Measurements from ENCODE around the gene CACNB1.

- TF ChIP-seq, protein P1, sequence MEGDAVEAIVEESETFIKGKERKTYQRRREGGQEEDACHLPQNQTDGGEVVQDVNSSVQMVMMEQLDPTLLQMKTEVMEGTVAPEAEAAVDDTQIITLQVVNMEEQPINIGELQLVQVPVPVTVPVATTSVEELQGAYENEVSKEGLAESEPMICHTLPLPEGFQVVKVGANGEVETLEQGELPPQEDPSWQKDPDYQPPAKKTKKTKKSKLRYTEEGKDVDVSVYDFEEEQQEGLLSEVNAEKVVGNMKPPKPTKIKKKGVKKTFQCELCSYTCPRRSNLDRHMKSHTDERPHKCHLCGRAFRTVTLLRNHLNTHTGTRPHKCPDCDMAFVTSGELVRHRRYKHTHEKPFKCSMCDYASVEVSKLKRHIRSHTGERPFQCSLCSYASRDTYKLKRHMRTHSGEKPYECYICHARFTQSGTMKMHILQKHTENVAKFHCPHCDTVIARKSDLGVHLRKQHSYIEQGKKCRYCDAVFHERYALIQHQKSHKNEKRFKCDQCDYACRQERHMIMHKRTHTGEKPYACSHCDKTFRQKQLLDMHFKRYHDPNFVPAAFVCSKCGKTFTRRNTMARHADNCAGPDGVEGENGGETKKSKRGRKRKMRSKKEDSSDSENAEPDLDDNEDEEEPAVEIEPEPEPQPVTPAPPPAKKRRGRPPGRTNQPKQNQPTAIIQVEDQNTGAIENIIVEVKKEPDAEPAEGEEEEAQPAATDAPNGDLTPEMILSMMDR (conservative IDR thresholded peaks at IDR 0.05; ENCODE audit: low read depth, low read length): no peak
- no peak for TF ChIP-seq EZH2 (IDR thresholded peaks at IDR 0.05; ENCODE audit: low read length, unreplicated experiment)
Observed at GRCh38 chr17:39155654-39156053, 41.8 kb downstream of the CACNB1 start.

Measured in PC-3 (cell line).